Panc1 (cell line): ENCODE results near the gene INTS3. TPM values are rescaled to one million over a fixed set of nuclear protein-coding genes. Genes with fewer than 3 reads are reported as not detected.

Source experiments
- ATAC-seq: fragments of 200-7000 bp; cut with Tn5 transposase; 2 replicates; pipeline ENCODE4 v1.9.1; 2020; ENCODE audit warnings: mild to moderate bottlenecking, moderate library complexity
- BruUV-seq: library from RNA; stranded (reverse); fragments of 400-500 nt; replicated peaks from 2 replicates; lab custom pipeline; 2021; lab: Mats Ljungman, UMichigan
- CTCF ChIA-PET: fragments of 300-600 bp; sonication (Branson Sonifier 250); formaldehyde crosslinking; loops from one replicate; lab custom pipeline; 2022; ENCODE audit warnings: antibody characterized with exemption; lab: Charles Lee
- POLR2A ChIA-PET: fragments of 300-600 bp; sonication (Branson Sonifier 250); formaldehyde crosslinking; loops from one replicate; lab custom pipeline; 2022; ENCODE audit warnings: antibody characterized with exemption; lab: Charles Lee
- DNase-seq: peaks from one replicate; pipeline ENCODE4 v3.0.0-alpha.2; 2010; ENCODE audit warnings: low read depth, low spot score
- H3K27ac ChIP-seq: 2 replicates; pipeline ENCODE4 v1.5.1; 2011; ENCODE audit warnings: mild to moderate bottlenecking, low read length, inconsistent platforms
- H3K27me3 ChIP-seq: fragments of 200-500 bp; sonication (Bioruptor generic); 2 replicates; pipeline ENCODE4 v1.6.0; 2014; ENCODE audit warnings: low read length, inconsistent platforms; ENCODE audit not compliant: control insufficient read depth, insufficient read depth
- H3K36me3 ChIP-seq: fragments of 200-500 bp; sonication (Bioruptor generic); 2 replicates; pipeline ENCODE4 v1.5.1; 2014; ENCODE audit warnings: inconsistent platforms, mild to moderate bottlenecking, low read length, moderate library complexity; ENCODE audit not compliant: control insufficient read depth, insufficient read depth
- H3K4me1 ChIP-seq: 2 replicates; pipeline ENCODE4 v1.5.1; 2011; ENCODE audit warnings: inconsistent platforms, mild to moderate bottlenecking, low read length, moderate library complexity; ENCODE audit not compliant: control insufficient read depth, insufficient read depth
- H3K4me3 ChIP-seq, 2 experiments: 2 replicates each; pipeline ENCODE4 v1.5.1; 2011 to 2012; ENCODE audit warnings: low read depth in 2 of 2, low read length in 2 of 2, mild to moderate bottlenecking in 2 of 2, inconsistent platforms in 1 of 2, moderate library complexity in 1 of 2
- H3K9me3 ChIP-seq: fragments of 200-500 bp; sonication (Bioruptor generic); 2 replicates; pipeline ENCODE4 v1.5.1; 2014; ENCODE audit warnings: low read depth, mild to moderate bottlenecking, inconsistent platforms, low read length, moderate library complexity; ENCODE audit not compliant: control insufficient read depth, insufficient read depth
- CTCF ChIP-seq: fragments of 450-650 bp; IDR thresholded peaks from 2 replicates; pipeline ENCODE4 v1.5.1; 2017; ENCODE audit warnings: mild to moderate bottlenecking
- POLR2AphosphoS5 ChIP-seq: IDR thresholded peaks from 2 replicates; pipeline ENCODE4 v1.6.1; 2012; ENCODE audit warnings: mild to moderate bottlenecking, low read depth, low read length, moderate library complexity
- REST ChIP-seq, 2 experiments: IDR thresholded peaks; 2 replicates each; pipeline ENCODE4 v1.6.1; 2011 to 2012; ENCODE audit warnings: low read depth in 2 of 2, control low read depth in 1 of 2, low read length in 1 of 2, mild to moderate bottlenecking in 1 of 2, moderate library complexity in 1 of 2; ENCODE audit not compliant: insufficient read depth in 1 of 2
- SIN3A ChIP-seq: IDR thresholded peaks from 2 replicates; pipeline ENCODE4 v1.6.1; 2012; ENCODE audit warnings: low read depth, mild to moderate bottlenecking, low read length, moderate library complexity, borderline replicate concordance; ENCODE audit not compliant: insufficient read depth
- TCF7L2 ChIP-seq: IDR thresholded peaks from 2 replicates; pipeline ENCODE4 v1.6.1; 2011; ENCODE audit warnings: mild to moderate bottlenecking, low read depth, low read length, inconsistent platforms
- in situ Hi-C: cut with HindIII; loops from 2 replicates; pipeline ENCODE4 v1.10.0; 2016; ENCODE audit warnings: low sequenced_read_pairs, low pct_unique_long_range_greater_than_20kb
- intact Hi-C: fragments of 100-400 bp; cut with micrococcal nuclease; formaldehyde crosslinking; loops from one replicate; pipeline ENCODE4 v1.10.0; 2022; ENCODE audit not compliant: unreplicated experiment
- total RNA-seq: library from RNA; stranded (reverse); gene quantifications from one replicate; pipeline ENCODE4 v1.2.1, GENCODE V29; 2021; ENCODE audit not compliant: unreplicated experiment

INTS3 gene
- total RNA-seq, 1 experiment from 2014 or later = 77.3 TPM

- Histone ChIP-seq H3K4me1 (no peaks in the 10 kb centered on the region), H3K27ac (no peak overlapping the region), H3K27me3 (no peaks in the 10 kb centered on the region), H3K4me3 (no peak overlapping the region), H3K36me3 (peaks cover 33% of the 10 kb centered on the region), H3K9me3 (no peaks in the 10 kb centered on the region)
- ATAC-seq (no peak), DNase-seq (no peak)
- intact Hi-C loops = no loop called here
- BruUV-seq = no TSS peak
- ChIA-PET POLR2A (no interaction called here), CTCF (no interaction called here)
- TF ChIP-seq CTCF = no peak
- no peak for TF ChIP-seq REST (IDR thresholded peaks at IDR 0.05; ENCODE audit: insufficient read depth in 1 of 2, low read depth in 2 of 2, low read length in 1 of 2)
- no peak for TF ChIP-seq SIN3A
- no peak for TF ChIP-seq TCF7L2
- TF ChIP-seq POLR2AphosphoS5 = no peak
- in situ Hi-C loops = no loop called here
Observed at GRCh38 chr1:153816283-153816889, 88.5 kb downstream of the INTS3 start.

GRCh38 chr1:153818876-153819275 is 91.0 kb downstream of the INTS3 start:
- ATAC-seq (no peak), DNase-seq (no peak)
- Histone ChIP-seq H3K27me3 (no peaks in the 10 kb centered on the region), H3K4me1 (no peaks in the 10 kb centered on the region), H3K9me3 (no peaks in the 10 kb centered on the region), H3K4me3 (no peak overlapping the region), H3K36me3 (peaks cover 13% of the 10 kb centered on the region), H3K27ac (no peak overlapping the region)
- no peak for TF ChIP-seq SIN3A
- TF ChIP-seq POLR2AphosphoS5 = no peak
- no peak for TF ChIP-seq CTCF
- TF ChIP-seq REST (IDR thresholded peaks at IDR 0.05; ENCODE audit: insufficient read depth in 1 of 2, low read depth in 2 of 2, low read length in 1 of 2) = no peak
- TF ChIP-seq TCF7L2 = no peak
- POLR2A ChIA-PET = no interaction called here
- intact Hi-C loops (no loop called here), in situ Hi-C loops (no loop called here)
- CTCF ChIA-PET = no interaction called here
- no TSS peak for BruUV-seq
